Lower lobe of right lung (tissue), 2 donors: ENCODE data around the gene DUSP22. TPM values are rescaled to one million over a fixed set of nuclear protein-coding genes. Genes with fewer than 3 reads are reported as not detected.
A peak's percentile ranks its signal among the peaks of the same experiment; 100 is the strongest.
"Not testable (repeated sequence)": the region's sequence is repeated elsewhere in the genome, so short reads cannot be mapped to it uniquely, and the experiment has no call there.

Experiments
- ATAC-seq, 2 donors: fragments of 200-7000 bp; cut with Tn5 transposase; one replicate each; pipeline ENCODE4 v1.9.1; 2020 to 2022; ENCODE audit warnings: mild to moderate bottlenecking in 2 of 2, moderate library complexity in 2 of 2
- DNase-seq: peaks from one replicate; pipeline ENCODE4 v3.0.0-alpha.2; 2020
- H3K27ac ChIP-seq: fragments of 200-600 bp; one replicate; pipeline ENCODE4 v1.8.0; 2022
- H3K27me3 ChIP-seq: fragments of 200-600 bp; one replicate; pipeline ENCODE4 v1.8.0; 2022; ENCODE audit warnings: low read depth
- H3K36me3 ChIP-seq: fragments of 200-600 bp; one replicate; pipeline ENCODE4 v1.8.0; 2022; ENCODE audit warnings: mild to moderate bottlenecking
- H3K4me1 ChIP-seq: fragments of 200-600 bp; one replicate; pipeline ENCODE4 v1.8.0; 2022
- H3K4me3 ChIP-seq: fragments of 200-600 bp; one replicate; pipeline ENCODE4 v1.8.0; 2022; ENCODE audit warnings: mild to moderate bottlenecking
- H3K9me3 ChIP-seq: fragments of 200-600 bp; one replicate; pipeline ENCODE4 v1.8.0; 2022
- CTCF ChIP-seq: fragments of 200-600 bp; IDR thresholded peaks from one replicate; pipeline ENCODE4 v1.8.0; 2022; ENCODE audit warnings: antibody characterized with exemption, mild to moderate bottlenecking
- intact Hi-C: fragments of 100-400 bp; cut with DNase I; formaldehyde crosslinking; loops from one replicate; pipeline ENCODE4 v1.11.0; 2022
- long read RNA-seq: library from polyadenylated mRNA; unstranded; transcript quantifications from one replicate; pipeline ENCODE4 v2.0.0, GENCODE V29; 2021
- total RNA-seq: library from RNA; stranded (reverse); fragmentation: NEBNext Ultra II Directional; extraction: Animal tissue kit (Norgen Biotek cat#: 25700); gene quantifications from one replicate; pipeline ENCODE4 v1.2.1, GENCODE V29; 2021
- donor health status: DM: no; HTN: yes; CAD: no; lungs with severe emphysema.

DUSP22 gene
- 66.4 TPM for total RNA-seq
- long read RNA-seq, transcript DUSP22-202 (7 exons, 3,098 nt), result major isoform, 45 of 108 reads
- long read RNA-seq, transcript DUSP22-201 (8 exons, 1,485 nt), result minor isoform, 16 of 108 reads
- long read RNA-seq, transcript DUSP22-208 (6 exons, 1,166 nt), result minor isoform, 21 of 108 reads
- long read RNA-seq, partial matches to known transcripts, result 5 of 108 reads
- long read RNA-seq, other reads (novel, unspliced or antisense), result 19 of 108 reads

- Histone ChIP-seq H3K36me3 (no peaks in the 10 kb centered on the region), H3K27ac (peak within 1 kb of the TSS; percentile 99), H3K9me3 (no peaks in the 10 kb centered on the region), H3K4me1 (peaks cover 43% of the 10 kb centered on the region), H3K27me3 (no peaks in the 10 kb centered on the region), H3K4me3 (peak within 1 kb of the TSS; percentile 74)
- intact Hi-C loops, result no loop called here
- TF ChIP-seq CTCF, result no peak
- peak; percentile 92 to 94 for ATAC-seq
- peak; percentile 93 for DNase-seq
Observed at GRCh38 chr6:291697-292505, at the start of gene DUSP22. DUSP22 (plus strand) TSS chr6:292487; CDS start chr6:292540, 53 bp downstream.

GRCh38 chr6:246352-246751 lies 45.9 kb upstream of the DUSP22 start:
- DNase-seq (no peak), ATAC-seq (no peak)
- Histone ChIP-seq H3K36me3 (no peaks in the 10 kb centered on the region), H3K27me3 (no peaks in the 10 kb centered on the region), H3K4me3 (no peak overlapping the region), H3K9me3 (no peaks in the 10 kb centered on the region), H3K27ac (no peak overlapping the region), H3K4me1 (no peaks in the 10 kb centered on the region)
- TF ChIP-seq CTCF, result no peak
- intact Hi-C loops, result no loop called here

GRCh38 chr6:247351-247750 lies 44.9 kb upstream of the DUSP22 start:
- H3K4me1 ChIP-seq, result no peaks in the 10 kb centered on the region
- no peak for DNase-seq
- H3K27ac ChIP-seq, result no peak overlapping the region
- ATAC-seq, result no peak
- H3K36me3 ChIP-seq, result no peaks in the 10 kb centered on the region
- H3K27me3 ChIP-seq, result no peaks in the 10 kb centered on the region
- no peak for TF ChIP-seq CTCF
- H3K4me3 ChIP-seq, result no peak overlapping the region
- intact Hi-C loops, result no loop called here
- no peaks in the 10 kb centered on the region for H3K9me3 ChIP-seq

GRCh38 chr6:248046-248445 lies 44.2 kb upstream of the DUSP22 start:
- H3K27ac ChIP-seq, H3K27me3 ChIP-seq, ATAC-seq, H3K9me3 ChIP-seq, H3K36me3 ChIP-seq, H3K4me3 ChIP-seq, intact Hi-C loops, H3K4me1 ChIP-seq, DNase-seq: not testable (repeated sequence)

GRCh38 chr6:250676-251075 lies 41.6 kb upstream of the DUSP22 start:
- no peak overlapping the region for H3K27ac ChIP-seq
- H3K9me3 ChIP-seq, result no peaks in the 10 kb centered on the region
- no peaks in the 10 kb centered on the region for H3K4me1 ChIP-seq
- H3K36me3 ChIP-seq, result no peaks in the 10 kb centered on the region
- no peak for TF ChIP-seq CTCF
- H3K4me3 ChIP-seq, result no peak overlapping the region
- DNase-seq (no peak), ATAC-seq (no peak)
- intact Hi-C loops, result no loop called here
- H3K27me3 ChIP-seq, result no peaks in the 10 kb centered on the region

GRCh38 chr6:251920-252319 lies 40.4 kb upstream of the DUSP22 start:
- no peaks in the 10 kb centered on the region for H3K9me3 ChIP-seq
- no peaks in the 10 kb centered on the region for H3K4me1 ChIP-seq
- intact Hi-C loops, result no loop called here
- TF ChIP-seq CTCF, result no peak
- no peak overlapping the region for H3K27ac ChIP-seq
- no peak overlapping the region for H3K4me3 ChIP-seq
- no peaks in the 10 kb centered on the region for H3K36me3 ChIP-seq
- DNase-seq (no peak), ATAC-seq (no peak)
- H3K27me3 ChIP-seq, result no peaks in the 10 kb centered on the region
